Kidney (tissue), 14 donors: ENCODE results near the gene STOX2. TPM values are rescaled to one million over a fixed set of nuclear protein-coding genes. Genes with fewer than 3 reads are reported as not detected.

ENCODE experiments used
- DNase-seq, 5 donors: peaks; one replicate each; pipeline ENCODE4 v3.0.0-alpha.2; 2013 to 2020
- FAIRE-seq: peaks from 2 replicates; lab custom pipeline; 2012; peaks lifted over from hg19 to GRCh38; lab: Jason Lieb, UNC
- H3K27ac ChIP-seq, 2 donors: one replicate each; pipeline ENCODE4 v1.7.0; 2013; ENCODE audit warnings: low read depth in 2 of 2, low read length in 2 of 2, inconsistent platforms in 1 of 2
- H3K27me3 ChIP-seq: one replicate; pipeline ENCODE4 v1.7.1; 2013; ENCODE audit warnings: low read length, inconsistent platforms; ENCODE audit not compliant: control insufficient read depth, insufficient read depth
- H3K36me3 ChIP-seq, 3 donors: one replicate each; pipeline versions ENCODE4 v1.7.0 to v1.7.1; 2013; ENCODE audit warnings: low read length in 3 of 3, control low read depth in 1 of 3, inconsistent platforms in 1 of 3; ENCODE audit not compliant: insufficient read depth in 3 of 3, control insufficient read depth in 2 of 3
- H3K4me1 ChIP-seq, 3 donors: one replicate each; pipeline versions ENCODE4 v1.7.0 to v1.7.1; 2013; ENCODE audit warnings: low read length in 3 of 3, inconsistent platforms in 1 of 3, low read depth in 1 of 3; ENCODE audit not compliant: control insufficient read depth in 2 of 3, insufficient read depth in 2 of 3
- H3K4me3 ChIP-seq, 3 donors: one replicate each; pipeline versions ENCODE4 v1.7.0 to v1.8.1; 2013; ENCODE audit warnings: low read length in 3 of 3, control low read depth in 1 of 3, inconsistent platforms in 1 of 3
- H3K9ac ChIP-seq, 3 donors: one replicate each; pipeline versions ENCODE4 v1.7.0 to v1.7.1; 2013; ENCODE audit warnings: low read length in 3 of 3, control low read depth in 1 of 3, inconsistent platforms in 1 of 3
- H3K9me3 ChIP-seq, 3 donors: one replicate each; pipeline versions ENCODE4 v1.7.0 to v1.7.1; 2013; ENCODE audit warnings: low read length in 3 of 3, control low read depth in 1 of 3, inconsistent platforms in 1 of 3; ENCODE audit not compliant: control insufficient read depth in 2 of 3, insufficient read depth in 1 of 3
- intact Hi-C: fragments of 100-400 bp; cut with DNase I; formaldehyde crosslinking; loops from one replicate; pipeline ENCODE4 v1.11.1; 2022
- polyA plus RNA-seq: library from polyadenylated mRNA; stranded (reverse); fragments of 350-450 nt; fragmentation: Illumina TruSeq; extraction: RNeasy Lipid Tissue Mini Kit (QIAGEN cat#74804); gene quantifications from one replicate; pipeline ENCODE4 v1.2.3, GENCODE V29; 2014; ENCODE audit warnings: low read depth, low replicate concordance; ENCODE audit not compliant: insufficient read depth
- total RNA-seq: library from RNA; stranded (reverse); fragmentation: NEBNext Ultra II Directional; extraction: Animal tissue kit (Norgen Biotek cat#: 25700); gene quantifications from one replicate; pipeline ENCODE4 v1.2.1, GENCODE V29; 2021
- TF ChIP-seq, protein P1 (sequence below): IDR thresholded peaks from 3 replicates; pipeline ENCODE4 v1.5.1; 2012; ENCODE audit warnings: mild to moderate bottlenecking, moderate library complexity, borderline replicate concordance; ENCODE audit not compliant: insufficient read depth; ENCODE audit errors: extremely low read depth
- donor health status: control.
- donor health status: control.
- donor health status: control.
- donor health status: control.
- donor health status: control.
- donor health status: DM: yes; HTN: yes; CAD: no.
- donor health status: Normal renal cell carcinoma (clear cell type).

STOX2 gene
- total and polyA plus RNA-seq, 2 donors from 2014 or later: 0.69 to 31.8 TPM

DNA sequence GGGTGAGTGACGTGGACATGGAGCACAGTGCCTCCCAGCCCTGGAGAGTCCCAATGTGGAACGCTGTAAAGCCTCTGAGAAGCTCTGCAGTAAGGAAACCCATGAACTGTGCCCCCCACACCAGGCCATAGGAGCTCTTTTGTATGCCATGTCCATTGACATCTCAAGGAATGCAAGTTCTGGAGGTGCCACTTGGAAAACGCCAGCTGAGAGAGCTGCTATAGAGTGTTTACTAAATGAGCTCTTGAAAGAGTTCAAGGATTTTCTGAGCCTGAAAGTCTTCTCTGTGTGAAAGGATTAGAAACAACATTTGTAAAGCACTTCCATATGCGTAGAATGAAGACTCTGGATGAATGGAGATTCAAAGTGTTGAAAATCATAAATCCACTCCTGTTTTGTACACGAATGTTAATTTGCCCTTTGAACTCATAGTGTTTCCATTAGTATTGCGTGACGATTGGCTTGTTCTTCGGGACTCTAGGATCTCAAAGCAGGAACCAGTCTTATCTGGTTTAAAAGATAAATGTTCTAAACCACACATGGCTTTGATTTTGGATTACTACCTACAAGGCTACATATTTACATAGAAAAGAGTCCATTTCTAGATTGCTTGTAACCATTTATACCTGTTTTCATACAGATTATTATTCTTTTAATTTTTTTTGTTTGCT is 41.8 kb upstream of the STOX2 start:
- no peak overlapping the region for H3K4me3 ChIP-seq
- H3K4me1 ChIP-seq: no peaks in the 10 kb centered on the region
- no peaks in the 10 kb centered on the region for H3K27me3 ChIP-seq
- TF ChIP-seq, protein P1, sequence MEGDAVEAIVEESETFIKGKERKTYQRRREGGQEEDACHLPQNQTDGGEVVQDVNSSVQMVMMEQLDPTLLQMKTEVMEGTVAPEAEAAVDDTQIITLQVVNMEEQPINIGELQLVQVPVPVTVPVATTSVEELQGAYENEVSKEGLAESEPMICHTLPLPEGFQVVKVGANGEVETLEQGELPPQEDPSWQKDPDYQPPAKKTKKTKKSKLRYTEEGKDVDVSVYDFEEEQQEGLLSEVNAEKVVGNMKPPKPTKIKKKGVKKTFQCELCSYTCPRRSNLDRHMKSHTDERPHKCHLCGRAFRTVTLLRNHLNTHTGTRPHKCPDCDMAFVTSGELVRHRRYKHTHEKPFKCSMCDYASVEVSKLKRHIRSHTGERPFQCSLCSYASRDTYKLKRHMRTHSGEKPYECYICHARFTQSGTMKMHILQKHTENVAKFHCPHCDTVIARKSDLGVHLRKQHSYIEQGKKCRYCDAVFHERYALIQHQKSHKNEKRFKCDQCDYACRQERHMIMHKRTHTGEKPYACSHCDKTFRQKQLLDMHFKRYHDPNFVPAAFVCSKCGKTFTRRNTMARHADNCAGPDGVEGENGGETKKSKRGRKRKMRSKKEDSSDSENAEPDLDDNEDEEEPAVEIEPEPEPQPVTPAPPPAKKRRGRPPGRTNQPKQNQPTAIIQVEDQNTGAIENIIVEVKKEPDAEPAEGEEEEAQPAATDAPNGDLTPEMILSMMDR: no peak
- H3K36me3 ChIP-seq: no peaks in the 10 kb centered on the region
- no peak overlapping the region for H3K27ac ChIP-seq
- no peaks in the 10 kb centered on the region for H3K9me3 ChIP-seq
- intact Hi-C loops: no loop called here
- DNase-seq (no peak), FAIRE-seq (no peak)
- H3K9ac ChIP-seq: no peak overlapping the region

DNA sequence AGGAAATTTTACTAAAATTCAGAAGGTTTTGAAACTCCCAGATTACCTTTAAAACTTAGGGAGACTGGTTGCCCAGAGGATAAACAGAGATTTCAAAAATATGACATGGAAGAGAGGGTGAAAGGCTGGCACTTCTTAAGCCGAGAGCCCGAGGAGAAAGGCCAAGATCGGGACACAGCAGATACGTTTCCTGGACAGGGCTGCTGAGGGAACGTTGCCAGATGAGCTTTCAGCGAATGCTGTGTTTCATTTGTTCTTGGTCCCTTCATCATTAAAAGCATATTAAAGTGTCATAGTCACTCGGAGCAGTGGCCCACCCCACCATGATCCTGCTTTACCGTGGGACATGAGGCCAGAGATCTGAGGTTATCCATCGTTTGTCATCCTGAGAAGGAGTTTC is 37.9 kb upstream of the STOX2 start:
- DNase-seq (no peak), FAIRE-seq (no peak)
- no peaks in the 10 kb centered on the region for H3K27me3 ChIP-seq
- no peak overlapping the region for H3K27ac ChIP-seq
- no peak overlapping the region for H3K4me3 ChIP-seq
- no peaks in the 10 kb centered on the region for H3K4me1 ChIP-seq
- TF ChIP-seq, protein P1: no peak
- H3K9me3 ChIP-seq: no peaks in the 10 kb centered on the region
- no peak overlapping the region for H3K9ac ChIP-seq
- no peaks in the 10 kb centered on the region for H3K36me3 ChIP-seq
- intact Hi-C loops: no loop called here

DNA sequence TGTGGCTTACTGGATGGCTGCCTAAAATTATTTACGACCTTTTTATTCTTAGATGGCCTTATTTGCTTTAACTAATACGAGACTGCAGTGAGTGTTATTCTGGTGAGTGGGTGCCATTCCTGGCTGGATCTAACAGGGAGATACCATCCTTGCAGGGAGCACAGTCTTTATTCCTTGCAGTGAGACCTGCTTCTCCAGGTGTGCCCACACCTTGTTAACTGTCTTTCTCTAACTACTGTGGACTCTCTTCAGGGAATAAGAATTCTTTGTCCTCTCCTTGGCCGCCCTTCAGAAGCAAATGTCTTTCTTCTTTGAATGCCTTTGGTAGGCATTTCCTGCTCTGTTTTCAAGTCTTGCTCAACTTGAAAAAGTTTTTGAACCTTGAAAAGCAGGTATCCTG is 34.1 kb upstream of the STOX2 start:
- H3K27me3 ChIP-seq: no peaks in the 10 kb centered on the region
- DNase-seq (no peak), FAIRE-seq (no peak)
- H3K9ac ChIP-seq: no peak overlapping the region
- no peaks in the 10 kb centered on the region for H3K9me3 ChIP-seq
- no peak overlapping the region for H3K27ac ChIP-seq
- TF ChIP-seq, protein P1: no peak
- intact Hi-C loops: no loop called here
- H3K4me3 ChIP-seq: no peak overlapping the region
- no peaks in the 10 kb centered on the region for H3K36me3 ChIP-seq
- H3K4me1 ChIP-seq: no peaks in the 10 kb centered on the region

DNA sequence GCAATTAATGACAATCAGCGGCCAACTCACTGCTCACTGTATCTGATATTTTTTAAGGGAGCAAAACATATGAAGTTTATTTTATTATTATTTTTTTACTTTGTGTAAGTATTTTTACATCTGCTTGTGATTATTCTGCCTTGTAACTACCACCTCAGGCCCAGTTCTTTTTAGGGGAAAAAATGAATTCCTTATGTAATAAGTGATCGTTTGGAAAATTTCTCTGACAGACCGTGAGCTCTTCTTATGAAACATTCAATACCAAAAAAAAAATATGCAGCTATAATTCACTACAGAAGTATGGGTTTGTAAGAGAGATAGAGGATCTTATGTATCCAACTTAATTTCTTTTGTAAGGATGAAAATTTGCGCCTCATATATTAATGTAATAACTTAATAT is 33.5 kb upstream of the STOX2 start:
- Histone ChIP-seq H3K27ac (no peak overlapping the region), H3K4me1 (peaks cover 0 to 2% (median 0%) of the 10 kb centered on the region in 3 donors), H3K36me3 (no peaks in the 10 kb centered on the region), H3K4me3 (no peak overlapping the region), H3K27me3 (no peaks in the 10 kb centered on the region), H3K9me3 (no peaks in the 10 kb centered on the region), H3K9ac (no peak overlapping the region)
- intact Hi-C loops: no loop called here
- TF ChIP-seq, protein P1: no peak
- DNase-seq: no peak
- FAIRE-seq: no peak
